Upper lobe of left lung (tissue), 4 donors: ENCODE data around the gene SRR.

Experiments
- CTCF ChIP-seq, 6 experiments: fragments of 450-650 bp in 4 of 6; fragments of 200-600 bp in 2 of 6; sonication (generic) in 2 of 6; IDR thresholded peaks; one replicate each; pipeline ENCODE4 v1.5.1; 2016 to 2019; ENCODE audit warnings: antibody characterized with exemption in 6 of 6
- EP300 ChIP-seq, 4 donors: sonication (generic); formaldehyde crosslinking; IDR thresholded peaks; one replicate each; pipeline ENCODE4 v1.5.1; 2017; ENCODE audit warnings: antibody characterized with exemption in 4 of 4, control low read depth in 2 of 4
- POLR2A ChIP-seq, 4 donors: fragments of 450-650 bp; IDR thresholded peaks; one replicate each; pipeline ENCODE4 v1.5.1; 2016 to 2017; ENCODE audit warnings: antibody characterized with exemption in 4 of 4, mild to moderate bottlenecking in 2 of 4
- POLR2AphosphoS5 ChIP-seq, 2 donors: sonication (generic); formaldehyde crosslinking; IDR thresholded peaks; one replicate each; pipeline ENCODE4 v1.5.1; 2017; ENCODE audit warnings: antibody characterized with exemption in 2 of 2

GRCh38 chr17:2337544-2338314 lies 34.0 kb downstream of the SRR start:
- no peak for TF ChIP-seq EP300 (IDR thresholded peaks at IDR 0.05)
- peak in 1 of 6 experiments; percentile 11 for TF ChIP-seq CTCF (IDR thresholded peaks at IDR 0.05)
- peak in 2 of 4 donors; percentile 46 to 58 for TF ChIP-seq POLR2A (IDR thresholded peaks at IDR 0.05)
- peak in 1 of 2 donors; percentile 43 for TF ChIP-seq POLR2AphosphoS5 (IDR thresholded peaks at IDR 0.05)
